IMR-90 (cell line): ENCODE results near the gene FRMPD4. TPM values are rescaled to one million over a fixed set of nuclear protein-coding genes. Genes with fewer than 3 reads are reported as not detected.

ENCODE experiments used
- ATAC-seq: fragments of 200-7000 bp; cut with Tn5 transposase; 2 replicates; pipeline ENCODE4 v1.9.1; 2020; ENCODE audit warnings: low read depth, mild to moderate bottlenecking, moderate library complexity
- BruUV-seq: library from RNA; stranded (reverse); fragments of 400-500 nt; replicated peaks from 2 replicates; lab custom pipeline; 2021; lab: Mats Ljungman, UMichigan
- CTCF ChIA-PET: fragments of 300-600 bp; formaldehyde crosslinking; extraction: SDS; loops from one replicate; lab custom pipeline; 2021; ENCODE audit warnings: antibody characterized with exemption; lab: Yijun Ruan, JAX
- POLR2A ChIA-PET: fragments of 300-600 bp; sonication (Branson Sonifier 250); formaldehyde crosslinking; loops from one replicate; lab custom pipeline; 2022; ENCODE audit warnings: antibody characterized with exemption; ENCODE audit not compliant: unreplicated experiment; lab: Charles Lee
- DNase-seq: peaks from one replicate; pipeline ENCODE4 v3.0.0; 2013
- H2AFZ ChIP-seq: replicated peaks from 2 replicates; pipeline ENCODE3; 2013; ENCODE audit warnings: low read length, mild to moderate bottlenecking; ENCODE audit not compliant: poor library complexity
- H2AK5ac ChIP-seq: 2 replicates; pipeline ENCODE4 v1.6.1; 2013; ENCODE audit warnings: low read depth, low read length, inconsistent platforms
- H2AK9ac ChIP-seq: replicated peaks from 2 replicates; pipeline ENCODE3; 2013; ENCODE audit warnings: mild to moderate bottlenecking, low read depth, low read length, moderate library complexity; ENCODE audit not compliant: poor library complexity
- H2BK120ac ChIP-seq: 2 replicates; pipeline ENCODE4 v1.6.1; 2013; ENCODE audit warnings: low read depth, low read length, inconsistent platforms
- H2BK15ac ChIP-seq: 3 replicates; pipeline ENCODE4 v1.6.1; 2013; ENCODE audit warnings: low read depth, low read length, inconsistent platforms
- H2BK20ac ChIP-seq: 2 replicates; pipeline ENCODE4 v1.6.1; 2013; ENCODE audit warnings: low read depth, mild to moderate bottlenecking, inconsistent platforms, low read length, moderate library complexity
- H2BK5ac ChIP-seq: 2 replicates; pipeline ENCODE4 v1.6.1; 2013; ENCODE audit warnings: mild to moderate bottlenecking, low read depth, low read length, inconsistent platforms; ENCODE audit not compliant: poor library complexity, severe bottlenecking
- H3K14ac ChIP-seq: replicated peaks from 2 replicates; pipeline ENCODE4 v1.6.1; 2013; ENCODE audit warnings: low read depth, low read length, inconsistent platforms
- H3K18ac ChIP-seq: 2 replicates; pipeline ENCODE4 v1.6.1; 2013; ENCODE audit warnings: low read depth, low read length, control low read depth
- H3K23ac ChIP-seq: 2 replicates; pipeline ENCODE4 v1.6.1; 2013; ENCODE audit warnings: low read depth, low read length, inconsistent platforms
- H3K27ac ChIP-seq: 2 replicates; pipeline ENCODE4 v1.5.1; 2013; ENCODE audit warnings: mild to moderate bottlenecking, control low read depth, low read length; ENCODE audit not compliant: insufficient read depth
- H3K27me3 ChIP-seq: 2 replicates; pipeline ENCODE4 v1.6.1; 2013; ENCODE audit warnings: low read length; ENCODE audit not compliant: control insufficient read depth, insufficient read depth
- H3K36me3 ChIP-seq: 2 replicates; pipeline ENCODE4 v1.6.1; 2013; ENCODE audit warnings: low read length, mixed read lengths; ENCODE audit not compliant: control insufficient read depth, insufficient read depth
- H3K4ac ChIP-seq: 2 replicates; pipeline ENCODE4 v1.6.1; 2013; ENCODE audit warnings: low read depth, low read length, inconsistent platforms
- H3K4me1 ChIP-seq: 2 replicates; pipeline ENCODE4 v1.6.1; 2013; ENCODE audit warnings: low read length, mixed read lengths; ENCODE audit not compliant: control insufficient read depth, insufficient read depth
- H3K4me2 ChIP-seq: 2 replicates; pipeline ENCODE4 v1.6.1; 2013; ENCODE audit warnings: low read depth, mild to moderate bottlenecking, control low read depth, low read length, moderate library complexity
- H3K4me3 ChIP-seq: 2 replicates; pipeline ENCODE4 v1.5.1; 2013; ENCODE audit warnings: low read depth, mild to moderate bottlenecking, control low read depth, low read length, moderate library complexity; ENCODE audit not compliant: insufficient read depth
- H3K56ac ChIP-seq: 2 replicates; pipeline ENCODE4 v1.6.1; 2013; ENCODE audit warnings: low read length, inconsistent platforms; ENCODE audit not compliant: insufficient read depth; ENCODE audit errors: extremely low read depth
- H3K79me1 ChIP-seq, 2 experiments: 2 replicates each; pipeline ENCODE4 v1.6.1; 2013; ENCODE audit warnings: low read length in 2 of 2, inconsistent platforms in 1 of 2, low read depth in 1 of 2
- H3K9ac ChIP-seq: 2 replicates; pipeline ENCODE4 v1.6.1; 2013; ENCODE audit warnings: low read depth, low read length, control low read depth
- H3K9me1 ChIP-seq: 2 replicates; pipeline ENCODE4 v1.6.1; 2013; ENCODE audit warnings: low read length, inconsistent platforms; ENCODE audit not compliant: insufficient read depth
- H3K9me3 ChIP-seq: 2 replicates; pipeline ENCODE4 v1.6.1; 2013; ENCODE audit warnings: low read length; ENCODE audit not compliant: control insufficient read depth, insufficient read depth
- H4K20me1 ChIP-seq: 2 replicates; pipeline ENCODE4 v1.6.1; 2013; ENCODE audit warnings: low read length, inconsistent platforms; ENCODE audit not compliant: insufficient read depth
- H4K5ac ChIP-seq: 2 replicates; pipeline ENCODE4 v1.6.1; 2013; ENCODE audit warnings: mild to moderate bottlenecking, low read depth, low read length, control low read depth
- H4K8ac ChIP-seq, 2 experiments: 2 replicates each; pipeline ENCODE4 v1.6.1; 2013; ENCODE audit warnings: low read depth in 2 of 2, low read length in 2 of 2, control low read depth in 1 of 2, inconsistent platforms in 1 of 2
- H4K91ac ChIP-seq: 2 replicates; pipeline ENCODE4 v1.6.1; 2013; ENCODE audit warnings: low read depth, low read length, inconsistent platforms; ENCODE audit not compliant: insufficient read depth
- CEBPB ChIP-seq: IDR thresholded peaks from 2 replicates; pipeline ENCODE4 v1.6.1; 2012; ENCODE audit warnings: low read depth, low read length, improper control_type of control experiment
- CHD1 ChIP-seq: IDR thresholded peaks from 2 replicates; pipeline ENCODE4 v1.6.1; 2012; ENCODE audit warnings: low read depth, low read length, improper control_type of control experiment
- CTCF ChIP-seq: conservative IDR thresholded peaks from 2 replicates; pipeline ENCODE4 v1.5.1; 2012; ENCODE audit warnings: mild to moderate bottlenecking, low read depth, low read length, improper control_type of control experiment
- ELK1 ChIP-seq: fragments of 150-350 bp; IDR thresholded peaks from 2 replicates; pipeline ENCODE4 v1.6.1; 2016; ENCODE audit warnings: low read depth, mild to moderate bottlenecking, low read length, moderate library complexity, borderline replicate concordance
- FOS ChIP-seq: fragments of 150-350 bp; IDR thresholded peaks from 2 replicates; pipeline ENCODE4 v1.6.1; 2016; ENCODE audit warnings: low read depth, low read length
- NFE2L2 ChIP-seq: fragments of 150-350 bp; IDR thresholded peaks from 2 replicates; pipeline ENCODE4 v1.6.1; 2016; ENCODE audit warnings: low read depth, mild to moderate bottlenecking, low read length
- POLR2A ChIP-seq: IDR thresholded peaks from 2 replicates; pipeline ENCODE4 v1.6.1; 2012; ENCODE audit warnings: mild to moderate bottlenecking, low read depth, low read length
- RAD21 ChIP-seq: IDR thresholded peaks from 2 replicates; pipeline ENCODE4 v1.6.1; 2012; ENCODE audit warnings: low read length, improper control_type of control experiment
- RFX5 ChIP-seq: IDR thresholded peaks from 2 replicates; pipeline ENCODE4 v1.8.0; 2012; ENCODE audit warnings: low read depth, mild to moderate bottlenecking, low read length, moderate library complexity
- WGBS, 2 experiments: methylation state at CpG; one replicate each; pipeline versions ENCODE4 v1.1.5 to v1.1.7; 2013; ENCODE audit warnings: missing lambda C conversion rate in 2 of 2; ENCODE audit not compliant: insufficient read length in 1 of 2; ENCODE audit errors: extremely low coverage in 2 of 2; 5-methylcytosine and 5-hydroxymethylcytosine counted together
- dilution Hi-C: fragments of 300-500 bp; cut with HindIII; formaldehyde crosslinking; loops from one replicate; pipeline ENCODE4 v1.14.3; 2018; ENCODE audit warnings: low sequenced_read_pairs; ENCODE audit not compliant: unreplicated experiment
- in situ Hi-C: fragments of 300-500 bp; cut with MboI; formaldehyde crosslinking; loops from 3 replicates; pipeline ENCODE4 v1.14.3; 2019; ENCODE audit warnings: low sequenced_read_pairs, inconsistent platforms, mixed read lengths
- intact Hi-C: fragments of 100-400 bp; cut with micrococcal nuclease; formaldehyde crosslinking; loops from 2 replicates; pipeline ENCODE4 v1.10.0; 2022
- polyA plus RNA-seq, 3 experiments: library from polyadenylated mRNA; depleted of rRNA; stranded (reverse); fragments of >200 nt; gene quantifications; 2 replicates each; pipeline ENCODE4 v1.2.3, GENCODE V29; 2012; ENCODE audit warnings: low replicate concordance in 1 of 3
- total RNA-seq: library from RNA; depleted of rRNA; stranded (reverse); fragments of >200 nt; gene quantifications from 2 replicates; pipeline ENCODE4 v1.2.3, GENCODE V29; 2012
- TF ChIP-seq, protein P1 (sequence below): fragments of 150-350 bp; IDR thresholded peaks from 2 replicates; pipeline ENCODE4 v1.6.1; 2017; ENCODE audit warnings: mild to moderate bottlenecking, antibody characterized with exemption, low read length, low read depth

Gene FRMPD4
- total and polyA plus RNA-seq, 2 of the 4 experiments (the other 2 are of a cell fraction), result 0.53 to 1.1 TPM

DNA sequence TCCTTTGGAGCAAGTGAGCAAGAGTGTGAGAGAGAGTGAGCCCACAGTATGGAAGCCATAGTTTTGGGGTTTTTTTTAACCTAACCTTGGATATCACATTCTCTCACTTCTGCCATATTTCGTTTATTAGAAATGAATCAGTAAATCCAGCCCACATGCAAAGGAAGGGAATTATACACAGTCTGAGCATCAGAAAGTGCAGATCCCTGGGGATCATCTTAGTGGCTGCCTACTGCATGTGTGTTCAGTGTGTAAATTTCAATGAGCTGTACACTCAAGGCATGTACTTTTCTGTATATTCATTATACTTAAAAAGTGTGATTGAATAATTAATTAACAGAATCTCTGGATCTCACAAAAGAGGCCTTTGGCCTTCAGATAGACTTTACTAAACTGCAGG lies 519.2 kb downstream of the FRMPD4 start:
- ChIA-PET CTCF (no interaction called here), POLR2A (no interaction called here)
- Histone ChIP-seq H3K4me3 (no peak overlapping the region), H3K9me1 (no peaks in the 10 kb centered on the region), H3K79me1 (no peaks in the 10 kb centered on the region), H3K14ac (no peak overlapping the region), H4K20me1 (no peaks in the 10 kb centered on the region), H2AK5ac (no peak overlapping the region), H4K8ac (no peak overlapping the region), H2BK120ac (no peak overlapping the region), H2AFZ (no peak overlapping the region), H3K9me3 (no peaks in the 10 kb centered on the region; the same call in 1 of the 2 replicates), H3K4ac (no peak overlapping the region), H2BK5ac (no peak overlapping the region), H3K18ac (no peak overlapping the region), H2BK15ac (no peak overlapping the region), H4K5ac (no peak overlapping the region), H3K4me2 (no peak overlapping the region), H4K91ac (no peak overlapping the region), H3K27me3 (no peaks in the 10 kb centered on the region), H3K56ac (no peak overlapping the region), H3K4me1 (no peaks in the 10 kb centered on the region), H3K9ac (no peak overlapping the region), H3K36me3 (no peaks in the 10 kb centered on the region), H2AK9ac (no peak overlapping the region), H3K27ac (no peak overlapping the region), H2BK20ac (no peak overlapping the region), H3K23ac (no peak overlapping the region)
- BruUV-seq, result no TSS peak
- in situ Hi-C loops (no loop called here), intact Hi-C loops (no loop called here), dilution Hi-C loops (no loop called here)
- TF ChIP-seq, protein P1, sequence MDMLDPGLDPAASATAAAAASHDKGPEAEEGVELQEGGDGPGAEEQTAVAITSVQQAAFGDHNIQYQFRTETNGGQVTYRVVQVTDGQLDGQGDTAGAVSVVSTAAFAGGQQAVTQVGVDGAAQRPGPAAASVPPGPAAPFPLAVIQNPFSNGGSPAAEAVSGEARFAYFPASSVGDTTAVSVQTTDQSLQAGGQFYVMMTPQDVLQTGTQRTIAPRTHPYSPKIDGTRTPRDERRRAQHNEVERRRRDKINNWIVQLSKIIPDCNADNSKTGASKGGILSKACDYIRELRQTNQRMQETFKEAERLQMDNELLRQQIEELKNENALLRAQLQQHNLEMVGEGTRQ, result no peak
- no peak for TF ChIP-seq POLR2A
- TF ChIP-seq ELK1, result no peak
- TF ChIP-seq CTCF, result no peak
- TF ChIP-seq CHD1, result no peak
- no peak for TF ChIP-seq CEBPB
- TF ChIP-seq FOS, result no peak
- no peak for TF ChIP-seq RFX5
- TF ChIP-seq RAD21, result no peak
- TF ChIP-seq NFE2L2, result no peak
- ATAC-seq (no peak), DNase-seq (no peak)
- no CpG with 5 or more reads among the region's 1 CpG for WGBS, 2 experiments
